ENCODE data around the gene LAMP2.
"Not testable (repeated sequence)": the region's sequence is repeated elsewhere in the genome, so short reads cannot be mapped to it uniquely, and the experiment has no call there.

The LAMP2 gene

GRCh38 chrX:120468825-120469525 lies at the start of gene LAMP2:
TSS of gene LAMP2 (minus strand) at chrX:120469296. CDS start at chrX:120469169, 127 bp downstream.
- DNase-seq: peak; percentile 92

DNA sequence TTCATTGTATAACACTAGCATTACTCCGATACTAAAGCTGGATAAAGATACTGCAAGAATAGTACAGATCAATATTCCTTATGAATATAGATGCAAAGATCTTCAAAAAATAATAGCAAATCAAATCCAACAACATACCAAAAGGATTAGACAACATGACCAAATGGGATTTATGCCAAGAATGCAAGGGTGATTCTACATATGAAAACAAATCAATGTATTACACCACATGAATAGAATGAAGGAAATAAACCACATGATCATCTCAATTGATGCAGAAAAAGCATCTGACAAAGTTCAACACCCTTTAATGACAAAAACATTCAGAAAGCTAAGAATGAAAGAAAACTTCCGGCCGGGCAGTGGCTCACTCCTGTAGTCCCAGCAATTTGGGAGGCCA lies 48.8 kb upstream of the LAMP2 start:
- no peak for DNase-seq

GRCh38 chrX:120514236-120514635 lies 45.1 kb upstream of the LAMP2 start:
- no peak for DNase-seq

GRCh38 chrX:120512627-120513026 lies 43.5 kb upstream of the LAMP2 start:
- DNase-seq: no peak

DNA sequence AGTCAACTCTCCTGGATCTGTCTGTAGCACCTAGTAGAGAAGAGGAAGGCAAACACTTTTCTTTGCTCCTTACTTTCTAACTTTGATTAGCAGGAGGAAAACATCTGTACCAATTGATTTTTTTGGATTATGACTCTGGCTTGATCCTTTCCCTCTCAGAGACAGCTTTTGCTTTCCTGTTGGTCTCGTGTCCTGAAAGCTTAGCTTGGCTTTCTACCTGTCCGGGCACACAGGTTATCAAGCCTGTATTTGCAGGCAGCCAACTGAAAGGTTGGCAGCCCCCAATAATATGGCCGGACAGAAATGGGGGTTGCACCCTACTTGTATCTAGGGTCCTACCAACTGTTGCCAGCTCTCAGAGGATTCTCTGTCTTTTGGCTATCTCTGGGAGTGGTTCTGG lies 43.1 kb upstream of the LAMP2 start:
- DNase-seq: no peak

DNA sequence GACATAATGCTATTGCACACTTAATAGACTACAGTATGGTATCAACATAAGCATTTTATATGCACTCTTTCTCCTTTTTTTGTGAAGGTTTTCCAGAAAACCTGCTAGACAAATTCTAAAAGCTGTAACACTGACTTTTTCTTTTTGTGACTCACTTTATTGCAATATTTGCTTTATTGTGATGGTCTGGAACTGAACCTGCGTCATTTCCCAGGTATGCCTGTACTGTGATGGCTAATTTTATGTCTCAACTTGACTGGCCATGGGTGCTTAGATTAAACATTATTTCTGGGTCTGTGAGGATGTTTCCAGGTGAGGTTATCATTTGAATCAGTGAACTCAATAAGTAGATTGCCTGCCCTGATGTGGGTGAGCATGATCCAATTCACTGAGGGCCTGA lies 35.5 kb upstream of the LAMP2 start:
- DNase-seq: no peak

GRCh38 chrX:120499301-120500072 lies 30.4 kb upstream of the LAMP2 start:
- DNase-seq: no peak

- DNase-seq: not testable (repeated sequence)
Observed at GRCh38 chrX:120490119-120490518, 21.0 kb upstream of the LAMP2 start.

DNA sequence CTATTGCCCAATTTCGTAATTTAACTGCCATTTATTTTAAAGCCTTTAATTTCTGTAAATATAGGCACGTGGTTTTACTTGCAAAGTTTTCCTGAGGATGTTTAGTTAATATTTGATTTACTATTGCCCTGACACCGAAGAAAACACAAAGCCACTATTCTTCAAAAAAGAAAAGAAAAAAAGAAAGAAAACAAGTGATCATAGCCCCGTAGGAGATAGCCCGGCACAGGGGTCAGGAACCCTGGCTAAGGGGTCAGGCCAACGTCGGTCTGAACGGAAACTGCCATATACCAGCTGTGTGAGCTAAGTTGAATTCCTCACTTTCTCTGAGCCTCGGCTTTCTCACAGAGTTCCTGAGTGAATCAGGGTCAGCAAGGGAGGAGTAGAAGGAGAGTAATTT lies 17.7 kb upstream of the LAMP2 start:
- no peak for DNase-seq

GRCh38 chrX:120485638-120486520 lies 16.8 kb upstream of the LAMP2 start:
- peak; percentile 84 for DNase-seq

GRCh38 chrX:120485315-120485637 lies 16.2 kb upstream of the LAMP2 start:
- DNase-seq: no peak

- no peak for DNase-seq
Observed at GRCh38 chrX:120477453-120477852, 8.4 kb upstream of the LAMP2 start.

- DNase-seq: no peak
Observed at GRCh38 chrX:120476714-120477113, 7.6 kb upstream of the LAMP2 start.

DNA sequence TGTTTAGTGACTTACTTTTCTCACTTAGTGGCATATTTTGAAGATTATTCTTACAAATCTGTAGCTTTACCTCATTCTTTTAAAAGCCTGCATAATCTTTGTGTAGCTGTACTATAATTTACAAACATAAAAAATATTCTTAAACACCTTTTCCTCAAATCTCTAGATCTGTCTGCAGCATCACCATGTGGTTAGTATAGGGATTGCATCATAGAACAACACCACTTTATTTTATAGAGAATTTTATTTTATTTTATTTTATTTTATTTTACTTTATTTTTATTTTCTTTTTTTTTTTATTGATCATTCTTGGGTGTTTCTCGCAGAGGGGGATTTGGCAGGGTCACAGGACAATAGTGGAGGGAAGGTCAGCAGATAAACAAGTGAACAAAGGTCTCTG lies 6.4 kb upstream of the LAMP2 start:
- DNase-seq: not testable (repeated sequence)

GRCh38 chrX:120474085-120474484 lies 5.0 kb upstream of the LAMP2 start:
- no peak for DNase-seq

- not testable (repeated sequence) for DNase-seq
Observed at GRCh38 chrX:120469657-120470056, 561 bp upstream of the LAMP2 start.

DNA sequence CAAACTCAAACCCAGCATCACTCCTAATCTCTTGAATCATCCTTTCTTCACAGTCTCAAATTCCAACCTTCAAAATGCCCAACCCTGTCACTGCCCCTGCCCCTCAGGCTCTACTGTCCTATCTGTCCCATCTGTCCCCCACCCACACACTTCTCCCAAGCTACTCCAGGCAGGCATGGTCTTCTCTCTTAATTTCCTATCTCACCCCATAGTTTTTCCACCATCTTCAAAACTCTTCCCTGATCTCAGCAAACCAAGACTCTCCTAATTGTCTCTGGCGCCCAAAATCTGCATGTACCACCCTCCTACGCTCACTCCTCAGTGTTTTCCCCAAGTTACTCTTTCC lies 644 bp downstream of the LAMP2 start:
- DNase-seq: no peak

DNA sequence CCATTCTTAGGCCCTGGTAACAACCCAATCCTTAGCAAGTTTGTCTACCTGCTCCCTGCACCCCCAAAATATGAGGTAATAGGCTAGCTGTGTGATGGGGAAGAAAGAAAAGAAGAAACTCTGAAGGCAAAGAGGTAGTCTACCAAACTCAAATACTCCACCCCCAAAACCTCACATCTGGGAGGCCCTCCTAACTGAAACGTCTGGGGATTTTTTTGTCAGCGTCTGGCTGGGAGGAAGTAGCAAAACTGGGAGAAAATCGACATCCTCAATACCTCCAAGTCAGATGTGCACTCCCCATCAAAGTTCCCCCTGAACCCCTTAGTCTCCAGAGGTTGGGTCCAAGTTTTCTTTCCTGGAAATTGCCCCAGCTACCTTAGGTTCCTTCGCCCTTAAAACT lies 1.0 kb downstream of the LAMP2 start:
- DNase-seq: no peak

DNA sequence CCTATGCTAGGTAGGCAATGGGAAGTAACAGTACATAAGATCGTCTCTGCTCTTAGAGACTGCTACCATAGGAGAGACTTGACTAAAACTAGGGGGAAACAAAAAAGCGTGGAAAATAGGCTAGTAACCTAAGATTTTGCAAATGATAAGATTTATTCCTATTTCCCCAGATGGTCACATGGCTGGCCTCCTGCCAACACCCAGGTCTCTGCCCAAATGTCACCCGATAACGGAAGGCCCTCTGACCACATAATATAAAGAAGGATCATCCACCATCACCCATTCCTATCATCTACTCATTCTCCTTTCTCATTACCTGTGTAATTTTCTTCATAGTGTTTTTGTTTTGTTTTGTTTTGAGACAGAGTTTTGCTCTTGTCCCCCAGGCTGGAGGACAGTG lies 4.7 kb downstream of the LAMP2 start:
- no peak for DNase-seq

- no peak for DNase-seq
Observed at GRCh38 chrX:120463241-120463640, 5.9 kb downstream of the LAMP2 start.

DNA sequence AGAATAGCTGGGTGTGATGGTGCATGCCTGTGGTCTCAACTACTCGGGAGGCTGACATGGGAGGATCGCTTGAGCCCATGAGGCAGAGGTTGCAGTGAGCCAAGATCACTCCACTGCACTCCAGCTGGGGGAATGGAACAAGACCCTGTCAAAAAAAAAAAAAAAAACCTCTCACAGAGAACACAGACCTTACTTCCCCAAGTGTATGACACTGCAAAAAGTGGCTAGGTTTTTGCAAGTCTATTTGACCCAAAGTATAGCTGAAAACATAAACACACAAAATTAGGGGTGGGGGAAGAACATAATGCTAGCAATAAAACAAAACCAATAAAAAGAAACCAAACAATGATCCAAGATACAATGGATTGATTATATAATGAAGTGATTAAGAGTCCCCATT lies 6.7 kb downstream of the LAMP2 start:
- no peak for DNase-seq

- no peak for DNase-seq
Observed at GRCh38 chrX:120459309-120459708, 9.8 kb downstream of the LAMP2 start.

DNA sequence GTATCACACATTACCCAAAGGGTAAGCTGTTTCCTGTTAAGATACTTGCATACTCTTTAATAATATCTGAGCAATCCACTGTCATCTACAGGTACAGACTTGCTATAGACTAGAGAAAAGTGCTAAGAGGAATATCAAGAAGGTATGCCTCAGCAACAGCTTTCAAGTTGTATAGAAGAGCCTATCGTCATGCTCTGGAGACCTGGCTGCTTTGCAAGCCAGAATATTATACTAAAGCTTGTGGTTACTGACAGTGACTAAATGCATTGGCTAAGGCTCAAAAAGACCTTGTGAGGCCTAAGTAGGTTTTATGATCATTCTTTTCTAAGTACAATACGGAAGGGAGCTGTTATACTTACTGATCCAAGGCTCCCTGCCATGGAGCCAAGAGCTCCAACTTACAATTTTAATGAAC lies 11.3 kb downstream of the LAMP2 start:
- no peak for DNase-seq

GRCh38 chrX:120456973-120457372 lies 12.1 kb downstream of the LAMP2 start:
- no peak for DNase-seq

Data from retina (tissue), 1 donor.